GM04504 (cell line): ENCODE measurements around the gene IFI44L.

Experiments used
- DNase-seq: peaks from one replicate; pipeline ENCODE4 v3.0.0-alpha.2; 2012; ENCODE audit warnings: low read depth

Gene IFI44L

GRCh38 chr1:78641558-78641957, 21.3 kb downstream of the IFI44L start:
- no peak for DNase-seq

GRCh38 chr1:78645723-78646122, 25.5 kb downstream of the IFI44L start:
- DNase-seq = no peak

GRCh38 chr1:78647238-78647637, 27.0 kb downstream of the IFI44L start:
- no peak for DNase-seq

GRCh38 chr1:78649628-78650027, 29.4 kb downstream of the IFI44L start, which contains the start of gene IFI44:
TSS of gene IFI44 (plus strand) at chr1:78649831. CDS start at chr1:78650196, 365 bp downstream.
- DNase-seq = peak; percentile 63

GRCh38 chr1:78650114-78650660, 29.9 kb downstream of the IFI44L start:
- DNase-seq = no peak

GRCh38 chr1:78651241-78651640, 31.0 kb downstream of the IFI44L start:
- peak; percentile 63 for DNase-seq

- no peak for DNase-seq
Measured at GRCh38 chr1:78652019-78652560, 31.8 kb downstream of the IFI44L start.

- no peak for DNase-seq
Measured at GRCh38 chr1:78658901-78659300, 38.7 kb downstream of the IFI44L start.

- no peak for DNase-seq
Measured at GRCh38 chr1:78663923-78664322, 43.7 kb downstream of the IFI44L start.

- DNase-seq = no peak
Measured at GRCh38 chr1:78664763-78665162, 44.5 kb downstream of the IFI44L start.

- no peak for DNase-seq
Measured at GRCh38 chr1:78665809-78666208, 45.6 kb downstream of the IFI44L start.

GRCh38 chr1:78667939-78668338, 47.7 kb downstream of the IFI44L start:
- no peak for DNase-seq

GRCh38 chr1:78668427-78668826, 48.2 kb downstream of the IFI44L start:
- DNase-seq = no peak

GRCh38 chr1:78672428-78672827, 52.2 kb downstream of the IFI44L start:
- DNase-seq = no peak

GRCh38 chr1:78673120-78673519, 52.9 kb downstream of the IFI44L start:
- no peak for DNase-seq

- DNase-seq = peak; percentile 38
Measured at GRCh38 chr1:78676347-78676982, 56.2 kb downstream of the IFI44L start.

GRCh38 chr1:78676993-78677392, 56.7 kb downstream of the IFI44L start:
- DNase-seq = no peak

GRCh38 chr1:78677788-78678187, 57.5 kb downstream of the IFI44L start:
- DNase-seq = no peak

GRCh38 chr1:78678324-78678723, 58.1 kb downstream of the IFI44L start:
- DNase-seq = no peak

- DNase-seq = no peak
Measured at GRCh38 chr1:78681265-78681664, 61.0 kb downstream of the IFI44L start.

GRCh38 chr1:78682496-78682895, 62.2 kb downstream of the IFI44L start:
- DNase-seq = no peak

- DNase-seq = no peak
Measured at GRCh38 chr1:78683079-78683478, 62.8 kb downstream of the IFI44L start.

- no peak for DNase-seq
Measured at GRCh38 chr1:78687315-78687714, 67.1 kb downstream of the IFI44L start.

GRCh38 chr1:78687914-78688313, 67.7 kb downstream of the IFI44L start:
- DNase-seq = no peak
